Body of pancreas (tissue), 4 donors: ENCODE measurements around the gene CEP128.

Source experiments
- CTCF ChIP-seq, 7 experiments: fragments of 450-650 bp in 4 of 7; fragments of 200-600 bp in 3 of 7; sonication (generic) in 3 of 7; IDR thresholded peaks; one replicate each; pipeline ENCODE4 v1.5.1; 2016 to 2019; ENCODE audit warnings: antibody characterized with exemption in 7 of 7
- POLR2A ChIP-seq, 3 donors: fragments of 450-650 bp; IDR thresholded peaks; one replicate each; pipeline ENCODE4 v1.6.1; 2016; ENCODE audit warnings: antibody characterized with exemption in 3 of 3, mild to moderate bottlenecking in 2 of 3

- TF ChIP-seq CTCF (IDR thresholded peaks at IDR 0.05) (no peak), POLR2A (IDR thresholded peaks at IDR 0.05) (no peak)
Measured at GRCh38 chr14:80653956-80654355, 287.6 kb downstream of the CEP128 start.
